Peyer's patch (tissue), 4 donors: ENCODE measurements around the gene NRXN3.

Experiments used
- CTCF ChIP-seq, 6 experiments: fragments of 450-650 bp in 4 of 6; fragments of 200-600 bp in 2 of 6; sonication (generic) in 1 of 6; IDR thresholded peaks; one replicate each; pipeline ENCODE4 v1.5.1; 2017 to 2019; ENCODE audit warnings: antibody characterized with exemption in 6 of 6, mild to moderate bottlenecking in 3 of 6, moderate library complexity in 1 of 6
- POLR2A ChIP-seq, 2 donors: fragments of 450-650 bp; IDR thresholded peaks; one replicate each; pipeline ENCODE4 v1.5.1; 2017; ENCODE audit warnings: antibody characterized with exemption in 2 of 2, mild to moderate bottlenecking in 2 of 2, moderate library complexity in 2 of 2

- TF ChIP-seq POLR2A (IDR thresholded peaks at IDR 0.05) (no peak), CTCF (IDR thresholded peaks at IDR 0.05) (no peak)
Measured at GRCh38 chr14:79551523-79551922, 1381.3 kb downstream of the NRXN3 start.
